Caco-2 (cell line): ENCODE results near the gene FCAMR. TPM values are rescaled to one million over a fixed set of nuclear protein-coding genes. Genes with fewer than 3 reads are reported as not detected.

ENCODE experiments used
- BruUV-seq: library from RNA; stranded (reverse); fragments of 400-500 nt; replicated peaks from 2 replicates; lab custom pipeline; 2021; lab: Mats Ljungman, UMichigan
- CTCF ChIA-PET: fragments of 300-600 bp; sonication (Branson Sonifier 250); formaldehyde crosslinking; loops from one replicate; lab custom pipeline; 2022; ENCODE audit warnings: antibody characterized with exemption; lab: Charles Lee
- POLR2A ChIA-PET: fragments of 300-600 bp; sonication (Branson Sonifier 250); formaldehyde crosslinking; loops from one replicate; lab custom pipeline; 2022; ENCODE audit warnings: antibody characterized with exemption; lab: Charles Lee
- DNase-seq, 2 experiments: peaks; one replicate each; pipeline versions ENCODE4 v3.0.0 to v3.0.0-alpha.2; 2020 to 2022
- H3K27me3 ChIP-seq: replicated peaks from 2 replicates; pipeline ENCODE4 v1.6.0; 2011; ENCODE audit warnings: low read length; ENCODE audit not compliant: control insufficient read depth, insufficient read depth
- H3K36me3 ChIP-seq: 2 replicates; pipeline ENCODE4 v1.5.1; 2011; ENCODE audit warnings: low read length; ENCODE audit not compliant: control insufficient read depth, insufficient read depth
- H3K4me1 ChIP-seq: fragments of 250-450 bp; sonication (Bioruptor Pico); 2 replicates; pipeline ENCODE4 v1.5.1; 2020; ENCODE audit warnings: mild to moderate bottlenecking
- H3K4me3 ChIP-seq: 2 replicates; pipeline ENCODE4 v1.5.1; 2011; ENCODE audit warnings: low read depth, mild to moderate bottlenecking, control low read depth, low read length
- H3K9me3 ChIP-seq: fragments of 250-450 bp; sonication (Bioruptor Pico); 2 replicates; pipeline ENCODE4 v1.5.1; 2020; ENCODE audit warnings: mild to moderate bottlenecking, moderate library complexity
- H3K27ac Mint-ChIP-seq: one replicate; pipeline ENCODE4 v1.8.0; 2022; ENCODE audit warnings: mixed read lengths; ENCODE audit not compliant: unreplicated experiment
- H3K27me3 Mint-ChIP-seq: one replicate; pipeline ENCODE4 v1.8.0; 2022; ENCODE audit warnings: mixed read lengths; ENCODE audit not compliant: insufficient read depth, unreplicated experiment
- H3K36me3 Mint-ChIP-seq: one replicate; pipeline ENCODE4 v1.8.0; 2022; ENCODE audit warnings: mild to moderate bottlenecking, mixed read lengths; ENCODE audit not compliant: insufficient read depth, unreplicated experiment
- H3K4me1 Mint-ChIP-seq: one replicate; pipeline ENCODE4 v1.8.0; 2022; ENCODE audit warnings: low read depth, mixed read lengths; ENCODE audit not compliant: unreplicated experiment
- H3K4me3 Mint-ChIP-seq: one replicate; pipeline ENCODE4 v1.8.0; 2022; ENCODE audit warnings: mild to moderate bottlenecking, moderate library complexity, mixed read lengths; ENCODE audit not compliant: unreplicated experiment
- H3K9me3 Mint-ChIP-seq: one replicate; pipeline ENCODE4 v1.8.0; 2022; ENCODE audit warnings: mixed read lengths; ENCODE audit not compliant: unreplicated experiment
- CTCF ChIP-seq, 2 experiments: fragments of 200-600 bp in 1 of 2; IDR thresholded peaks; 1 replicate in 1 of 2; 2 replicates in 1 of 2; pipeline versions ENCODE4 v1.5.1 to v1.8.0; 2011 to 2022; ENCODE audit warnings: antibody characterized with exemption in 1 of 2, control low read depth in 1 of 2, inconsistent platforms in 1 of 2, low read depth in 1 of 2, low read length in 1 of 2, mild to moderate bottlenecking in 1 of 2, moderate library complexity in 1 of 2; ENCODE audit not compliant: insufficient read depth in 1 of 2, severe bottlenecking in 1 of 2, unreplicated experiment in 1 of 2
- intact Hi-C: fragments of 100-400 bp; cut with micrococcal nuclease; formaldehyde crosslinking; loops from one replicate; pipeline ENCODE4 v1.10.0; 2022; ENCODE audit not compliant: unreplicated experiment
- total RNA-seq: library from RNA; stranded (reverse); gene quantifications from 2 replicates; pipeline ENCODE4 v1.2.3, GENCODE V29; 2022

The FCAMR gene
- total RNA-seq, 1 experiment from 2014 or later, result 0.18 TPM

GRCh38 chr1:206918076-206918475, 52.2 kb downstream of the FCAMR start:
- ChIA-PET POLR2A (no interaction called here), CTCF (no interaction called here)
- no TSS peak for BruUV-seq
- Histone ChIP-seq H3K36me3 (no peaks in the 10 kb centered on the region), H3K9me3 (no peaks in the 10 kb centered on the region), H3K27me3 (no peaks in the 10 kb centered on the region), H3K4me1 (no peaks in the 10 kb centered on the region), H3K4me3 (no peak overlapping the region)
- H3K27me3 Mint-ChIP-seq, result peaks cover 7% of the 10 kb centered on the region
- DNase-seq, result no peak
- TF ChIP-seq CTCF (IDR thresholded peaks at IDR 0.05; ENCODE audit: insufficient read depth in 1 of 2, low read depth in 1 of 2, low read length in 1 of 2, severe bottlenecking in 1 of 2, unreplicated experiment in 1 of 2), result no peak
- H3K4me3 Mint-ChIP-seq, result no peak overlapping the region
- H3K27ac Mint-ChIP-seq, result no peak overlapping the region
- intact Hi-C loops, result no loop called here
- H3K4me1 Mint-ChIP-seq, result no peaks in the 10 kb centered on the region
- H3K36me3 Mint-ChIP-seq, result no peaks in the 10 kb centered on the region
- no peaks in the 10 kb centered on the region for H3K9me3 Mint-ChIP-seq

- intact Hi-C loops, result no loop called here
- H3K36me3 Mint-ChIP-seq, result no peaks in the 10 kb centered on the region
- Histone ChIP-seq H3K36me3 (no peaks in the 10 kb centered on the region), H3K4me1 (no peaks in the 10 kb centered on the region), H3K27me3 (no peaks in the 10 kb centered on the region), H3K9me3 (no peaks in the 10 kb centered on the region), H3K4me3 (no peak overlapping the region)
- ChIA-PET POLR2A (no interaction called here), CTCF (no interaction called here)
- H3K9me3 Mint-ChIP-seq, result no peaks in the 10 kb centered on the region
- H3K4me3 Mint-ChIP-seq, result no peak overlapping the region
- peaks cover 11% of the 10 kb centered on the region for H3K27me3 Mint-ChIP-seq
- H3K4me1 Mint-ChIP-seq, result no peaks in the 10 kb centered on the region
- BruUV-seq, result no TSS peak
- TF ChIP-seq CTCF (IDR thresholded peaks at IDR 0.05; ENCODE audit: insufficient read depth in 1 of 2, low read depth in 1 of 2, low read length in 1 of 2, severe bottlenecking in 1 of 2, unreplicated experiment in 1 of 2), result no peak
- no peak for DNase-seq
- no peak overlapping the region for H3K27ac Mint-ChIP-seq
Measured at GRCh38 chr1:206916000-206916709, 54.1 kb downstream of the FCAMR start.

GRCh38 chr1:206915030-206915735, 55.1 kb downstream of the FCAMR start:
- intact Hi-C loops, result no loop called here

More at GRCh38 chr1:206915030-206915735, 55.1 kb downstream of the FCAMR start:
- ChIA-PET POLR2A (no interaction called here), CTCF (no interaction called here)
- Histone ChIP-seq H3K27me3 (no peaks in the 10 kb centered on the region), H3K36me3 (no peaks in the 10 kb centered on the region), H3K4me1 (no peaks in the 10 kb centered on the region), H3K9me3 (no peaks in the 10 kb centered on the region), H3K4me3 (no peak overlapping the region)
- no peaks in the 10 kb centered on the region for H3K4me1 Mint-ChIP-seq
- no peak overlapping the region for H3K27ac Mint-ChIP-seq
- no peak overlapping the region for H3K4me3 Mint-ChIP-seq
- peaks cover 11% of the 10 kb centered on the region for H3K27me3 Mint-ChIP-seq
- TF ChIP-seq CTCF (IDR thresholded peaks at IDR 0.05; ENCODE audit: insufficient read depth in 1 of 2, low read depth in 1 of 2, low read length in 1 of 2, severe bottlenecking in 1 of 2, unreplicated experiment in 1 of 2), result no peak
- DNase-seq, result no peak
- H3K36me3 Mint-ChIP-seq, result no peaks in the 10 kb centered on the region
- BruUV-seq, result no TSS peak
- no peaks in the 10 kb centered on the region for H3K9me3 Mint-ChIP-seq
